Sigmoid colon (tissue), 4 donors: Measurements from ENCODE around the gene UBE2E2.

ENCODE experiments used
- POLR2A ChIP-seq, 2 donors: fragments of 450-650 bp; IDR thresholded peaks; one replicate each; pipeline ENCODE4 v1.6.1; 2016; ENCODE audit warnings: antibody characterized with exemption in 2 of 2, mild to moderate bottlenecking in 2 of 2, moderate library complexity in 2 of 2
- POLR2AphosphoS5 ChIP-seq, 4 donors: sonication (generic); formaldehyde crosslinking; IDR thresholded peaks; one replicate each; pipeline ENCODE4 v1.6.1; 2017; ENCODE audit warnings: antibody characterized with exemption in 4 of 4
- TF ChIP-seq, protein P1 (sequence below), 4 experiments: fragments of 450-650 bp in 3 of 4; fragments of 200-600 bp in 1 of 4; IDR thresholded peaks; one replicate each; pipeline ENCODE4 v1.5.1; 2016 to 2019; ENCODE audit warnings: antibody characterized with exemption in 4 of 4, mild to moderate bottlenecking in 3 of 4, moderate library complexity in 2 of 4

GRCh38 chr3:23302271-23302670 is 99.1 kb downstream of the UBE2E2 start:
- no peak for TF ChIP-seq POLR2A (IDR thresholded peaks at IDR 0.05)
- TF ChIP-seq POLR2AphosphoS5 (IDR thresholded peaks at IDR 0.05) = no peak
- TF ChIP-seq, protein P1, sequence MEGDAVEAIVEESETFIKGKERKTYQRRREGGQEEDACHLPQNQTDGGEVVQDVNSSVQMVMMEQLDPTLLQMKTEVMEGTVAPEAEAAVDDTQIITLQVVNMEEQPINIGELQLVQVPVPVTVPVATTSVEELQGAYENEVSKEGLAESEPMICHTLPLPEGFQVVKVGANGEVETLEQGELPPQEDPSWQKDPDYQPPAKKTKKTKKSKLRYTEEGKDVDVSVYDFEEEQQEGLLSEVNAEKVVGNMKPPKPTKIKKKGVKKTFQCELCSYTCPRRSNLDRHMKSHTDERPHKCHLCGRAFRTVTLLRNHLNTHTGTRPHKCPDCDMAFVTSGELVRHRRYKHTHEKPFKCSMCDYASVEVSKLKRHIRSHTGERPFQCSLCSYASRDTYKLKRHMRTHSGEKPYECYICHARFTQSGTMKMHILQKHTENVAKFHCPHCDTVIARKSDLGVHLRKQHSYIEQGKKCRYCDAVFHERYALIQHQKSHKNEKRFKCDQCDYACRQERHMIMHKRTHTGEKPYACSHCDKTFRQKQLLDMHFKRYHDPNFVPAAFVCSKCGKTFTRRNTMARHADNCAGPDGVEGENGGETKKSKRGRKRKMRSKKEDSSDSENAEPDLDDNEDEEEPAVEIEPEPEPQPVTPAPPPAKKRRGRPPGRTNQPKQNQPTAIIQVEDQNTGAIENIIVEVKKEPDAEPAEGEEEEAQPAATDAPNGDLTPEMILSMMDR (IDR thresholded peaks at IDR 0.05) = no peak
